ENCODE data around the gene GJC1. TPM values are rescaled to one million over a fixed set of nuclear protein-coding genes. Genes with fewer than 3 reads are reported as not detected.
"Not testable (repeated sequence)": the region's sequence is repeated elsewhere in the genome, so short reads cannot be mapped to it uniquely, and the experiment has no call there.

GJC1 gene
- total RNA-seq, 1 donor from 2014 or later: 8.2 TPM

- no peak for DNase-seq (ENCODE audit: low read depth)
These were observed 16.1 kb upstream of the GJC1 start for GRCh38 chr17:44846206-44846605.

- DNase-seq (ENCODE audit: low read depth): no peak
These were observed 14.3 kb upstream of the GJC1 start for GRCh38 chr17:44844390-44844830.

- DNase-seq (ENCODE audit: low read depth): peak; percentile 33
These were observed 12.7 kb upstream of the GJC1 start for GRCh38 chr17:44842748-44843147.

- DNase-seq (ENCODE audit: low read depth): no peak
These were observed 10.8 kb upstream of the GJC1 start for GRCh38 chr17:44840936-44841335.

- DNase-seq (ENCODE audit: low read depth): no peak
These were observed 10.2 kb upstream of the GJC1 start for GRCh38 chr17:44840274-44840673.

- DNase-seq (ENCODE audit: low read depth): no peak
These were observed 7.1 kb upstream of the GJC1 start for GRCh38 chr17:44837196-44837595.

- no peak for DNase-seq (ENCODE audit: low read depth)
These were observed 2.7 kb upstream of the GJC1 start for GRCh38 chr17:44832805-44833204.

GRCh38 chr17:44831371-44831770, 1.3 kb upstream of the GJC1 start:
- no peak for DNase-seq (ENCODE audit: low read depth)

GRCh38 chr17:44830359-44831288, 537 bp upstream of the GJC1 start:
- peak; percentile 25 for DNase-seq (ENCODE audit: low read depth)

GRCh38 chr17:44828919-44829522, 1.1 kb downstream of the GJC1 start:
- DNase-seq (ENCODE audit: low read depth): no peak

GRCh38 chr17:44827863-44828262, 2.2 kb downstream of the GJC1 start:
- no peak for DNase-seq (ENCODE audit: low read depth)

- DNase-seq (ENCODE audit: low read depth): no peak
These were observed 3.8 kb downstream of the GJC1 start for GRCh38 chr17:44826123-44826790.

GRCh38 chr17:44825236-44825635, 4.9 kb downstream of the GJC1 start:
- DNase-seq (ENCODE audit: low read depth): not testable (repeated sequence)

- DNase-seq (ENCODE audit: low read depth): peak; percentile 61
These were observed 9.4 kb downstream of the GJC1 start for GRCh38 chr17:44820631-44821212.

GRCh38 chr17:44818508-44818907, 11.6 kb downstream of the GJC1 start:
- DNase-seq (ENCODE audit: low read depth): not testable (repeated sequence)

GRCh38 chr17:44812263-44812662, 17.8 kb downstream of the GJC1 start:
- no peak for DNase-seq (ENCODE audit: low read depth)

- not testable (repeated sequence) for DNase-seq (ENCODE audit: low read depth)
These were observed 21.3 kb downstream of the GJC1 start for GRCh38 chr17:44808656-44809388.

- DNase-seq (ENCODE audit: low read depth): no peak
These were observed 21.9 kb downstream of the GJC1 start for GRCh38 chr17:44808156-44808555.

- DNase-seq (ENCODE audit: low read depth): no peak
These were observed 22.3 kb downstream of the GJC1 start for GRCh38 chr17:44807817-44808155.

GRCh38 chr17:44807093-44807816, 22.8 kb downstream of the GJC1 start:
- no peak for DNase-seq (ENCODE audit: low read depth)

Measured in myocyte (in vitro differentiated cells).